ENCODE measurements around the gene ARAP1. TPM values are rescaled to one million over a fixed set of nuclear protein-coding genes. Genes with fewer than 3 reads are reported as not detected.

Gene ARAP1
- total and polyA plus RNA-seq, 2 of the 8 experiments (the other 6 are each of a cell fraction or from before 2014, with no cell fraction given), result 25.7 to 61.6 TPM

DNA sequence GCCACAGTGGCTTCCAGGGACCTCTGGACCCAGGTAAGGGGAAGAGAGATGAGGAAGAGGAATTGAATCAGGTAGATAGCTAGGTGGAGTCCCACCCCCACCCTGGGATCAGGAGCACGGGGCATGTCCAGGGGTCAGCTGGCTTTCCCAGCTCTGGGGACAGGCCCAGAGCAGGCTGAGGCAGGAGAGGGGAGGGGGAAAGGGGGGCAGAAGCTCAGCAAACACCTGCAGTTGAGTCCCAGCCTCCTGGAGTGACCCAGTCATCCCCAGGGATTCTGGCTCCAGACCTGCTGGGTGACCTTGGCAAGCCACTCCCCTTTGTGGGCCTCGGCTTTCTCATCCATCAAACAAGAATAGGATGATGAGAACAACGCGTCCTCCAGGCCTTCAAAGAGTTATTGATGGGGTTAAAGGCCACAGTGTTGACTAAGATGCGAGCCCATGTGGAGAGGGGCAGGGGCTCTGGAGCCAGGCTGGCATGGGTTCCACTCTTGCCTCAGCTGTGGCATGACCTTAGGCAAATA lies 25.6 kb upstream of the ARAP1 start (continued):
- TF ChIP-seq CHD7 (IDR thresholded peaks at IDR 0.05; ENCODE audit: insufficient replicate concordance, low read length) (no peak), RAD21 (IDR thresholded peaks at IDR 0.05 in 1 of 2, conservative IDR thresholded peaks at IDR 0.05 in 1 of 2; ENCODE audit: low read depth in 2 of 2, low read length in 2 of 2) (no peak), SP4 (IDR thresholded peaks at IDR 0.05; ENCODE audit: low read length) (no peak), YY1 (IDR thresholded peaks at IDR 0.05; ENCODE audit: low read depth, low read length) (no peak), SRF (IDR thresholded peaks at IDR 0.05; ENCODE audit: low read depth, low read length) (no peak)

All from H1 (cell line).